SJCRH30 (cell line): Measurements from ENCODE around the gene LIPT1. TPM values are rescaled to one million over a fixed set of nuclear protein-coding genes. Genes with fewer than 3 reads are reported as not detected.
"Not testable (repeated sequence)": the region's sequence is repeated elsewhere in the genome, so short reads cannot be mapped to it uniquely, and the experiment has no call there.

Experiments used
- DNase-seq, 2 experiments: peaks; one replicate each; pipeline ENCODE4 v3.0.0-alpha.2; 2015 to 2020
- H3K27ac ChIP-seq: fragments of 250-450 bp; sonication (Bioruptor Pico); 2 replicates; pipeline ENCODE4 v1.5.1; 2020; ENCODE audit warnings: mild to moderate bottlenecking, moderate library complexity
- H3K27me3 ChIP-seq: fragments of 250-450 bp; sonication (Bioruptor Pico); 2 replicates; pipeline ENCODE4 v1.5.1; 2020; ENCODE audit warnings: mild to moderate bottlenecking, moderate library complexity
- H3K36me3 ChIP-seq: fragments of 250-450 bp; sonication (Bioruptor Pico); 2 replicates; pipeline ENCODE4 v1.5.1; 2020; ENCODE audit warnings: mild to moderate bottlenecking, moderate library complexity
- H3K4me1 ChIP-seq: fragments of 250-450 bp; sonication (Bioruptor Pico); 2 replicates; pipeline ENCODE4 v1.5.1; 2020; ENCODE audit warnings: mild to moderate bottlenecking, moderate library complexity
- H3K4me3 ChIP-seq: fragments of 250-450 bp; sonication (Bioruptor Pico); 2 replicates; pipeline ENCODE4 v1.5.1; 2020; ENCODE audit warnings: mild to moderate bottlenecking, moderate library complexity
- H3K9me3 ChIP-seq: fragments of 250-450 bp; sonication (Bioruptor Pico); replicated peaks from 2 replicates; pipeline ENCODE4 v1.5.1; 2020; ENCODE audit warnings: mild to moderate bottlenecking, moderate library complexity
- total RNA-seq: library from RNA; depleted of rRNA; stranded (reverse); fragments of >200 nt; shearing (Covaris generic); gene quantifications from 2 replicates; pipeline ENCODE4 v1.2.3, GENCODE V29; 2014; rRNA removed

Gene LIPT1
- total RNA-seq, 1 experiment from 2014 or later = 7.7 TPM

DNA sequence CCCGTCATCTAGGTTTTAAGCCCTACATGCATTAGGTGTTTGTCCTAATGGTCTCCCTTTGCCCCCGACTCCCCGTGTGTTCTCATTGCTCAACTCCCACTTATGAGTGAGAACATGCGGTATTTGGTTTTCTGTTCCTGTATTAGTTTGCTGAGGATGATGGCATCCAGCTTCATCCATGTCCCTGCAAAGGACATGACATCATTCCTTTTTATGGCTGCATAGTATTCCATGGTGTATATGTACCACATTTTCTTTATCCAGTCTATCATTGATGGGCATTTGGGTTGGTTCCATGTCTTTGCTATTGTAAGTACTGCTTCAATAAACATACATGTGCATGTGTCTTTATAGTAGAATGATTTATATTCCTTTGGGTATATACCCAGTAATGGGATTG lies 37.6 kb downstream of the LIPT1 start:
- not testable (repeated sequence) for H3K27me3 ChIP-seq, H3K9me3 ChIP-seq, DNase-seq, H3K27ac ChIP-seq, H3K4me1 ChIP-seq, H3K4me3 ChIP-seq
- H3K36me3 ChIP-seq = peaks cover 76% of the 10 kb centered on the region

DNA sequence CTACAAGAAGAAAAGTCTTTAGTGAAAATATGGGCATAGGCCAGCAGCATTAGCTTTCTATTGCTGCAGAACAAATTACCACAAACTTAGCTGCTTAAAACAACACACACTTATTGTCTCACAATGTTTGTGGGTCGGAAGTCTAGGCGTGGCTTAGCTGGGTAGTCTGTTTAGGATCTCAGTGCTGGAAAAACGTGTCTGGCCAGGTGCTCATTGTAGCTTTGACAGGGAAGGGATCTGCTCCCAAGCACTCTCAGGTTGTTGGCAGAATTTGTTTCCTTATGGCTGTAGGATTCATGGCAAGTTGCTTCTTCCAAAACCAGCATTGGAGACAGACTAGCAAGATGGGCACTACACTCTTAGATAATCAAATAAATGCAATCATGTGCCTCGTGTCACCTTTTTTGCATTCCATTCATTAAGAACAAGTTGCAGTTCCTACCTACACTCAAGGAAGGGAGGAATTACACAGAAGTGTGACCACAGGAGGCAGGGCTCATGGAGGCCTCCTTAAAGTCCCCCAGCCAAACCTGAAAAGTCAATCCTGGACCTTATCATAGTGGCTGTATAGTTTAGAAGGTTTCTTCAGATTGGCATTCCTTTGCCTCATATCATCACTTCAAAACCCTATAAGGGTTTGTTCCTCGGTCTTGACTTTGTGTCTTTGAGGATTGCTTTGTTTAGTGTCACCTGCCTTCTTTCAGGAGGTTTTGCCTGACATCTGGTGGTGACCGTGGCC lies 43.5 kb downstream of the LIPT1 start:
- peaks cover 45% of the 10 kb centered on the region for H3K36me3 ChIP-seq
- H3K9me3 ChIP-seq = no peaks in the 10 kb centered on the region
- H3K27me3 ChIP-seq = no peaks in the 10 kb centered on the region
- H3K4me1 ChIP-seq = no peaks in the 10 kb centered on the region
- H3K27ac ChIP-seq = no peak overlapping the region
- no peak for DNase-seq
- H3K4me3 ChIP-seq = no peak overlapping the region

DNA sequence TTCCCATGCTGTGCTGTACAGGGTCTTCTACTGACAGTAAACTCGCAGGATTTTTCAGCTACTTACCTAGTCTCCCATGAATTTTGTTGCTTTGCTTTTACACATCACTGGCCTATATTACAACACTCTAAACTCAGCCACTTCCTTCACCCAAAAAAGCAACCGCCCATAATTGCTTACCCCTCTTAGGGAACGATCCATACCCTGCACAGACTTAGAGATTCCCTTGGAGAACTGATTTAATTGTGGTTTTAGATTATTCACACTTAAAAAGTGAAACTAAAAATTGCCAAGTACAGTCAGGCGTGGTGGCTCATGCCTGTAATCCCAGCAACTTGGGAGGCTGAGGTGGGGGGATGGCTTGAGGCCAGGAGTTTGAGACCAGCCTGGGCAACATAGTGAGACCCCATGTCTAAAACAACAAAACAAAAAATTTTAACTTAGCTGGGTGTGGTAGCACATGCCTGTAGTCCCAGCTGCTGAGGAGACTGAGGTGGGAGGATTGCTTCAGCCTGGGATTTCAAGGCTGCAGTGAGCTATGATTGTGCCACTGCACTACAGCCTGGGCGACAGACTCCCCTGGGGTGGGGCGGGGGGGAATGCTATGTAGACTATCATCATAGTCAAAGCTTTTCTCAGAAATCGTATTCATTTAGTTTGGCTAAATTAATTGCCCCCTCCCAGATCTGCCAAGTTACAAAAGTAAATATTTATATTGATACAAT lies 45.5 kb downstream of the LIPT1 start:
- no peak for DNase-seq
- H3K27me3 ChIP-seq = no peaks in the 10 kb centered on the region
- peaks cover 29% of the 10 kb centered on the region for H3K36me3 ChIP-seq
- H3K9me3 ChIP-seq = no peaks in the 10 kb centered on the region
- H3K27ac ChIP-seq = no peak overlapping the region
- H3K4me3 ChIP-seq = no peak overlapping the region
- H3K4me1 ChIP-seq = no peaks in the 10 kb centered on the region

DNA sequence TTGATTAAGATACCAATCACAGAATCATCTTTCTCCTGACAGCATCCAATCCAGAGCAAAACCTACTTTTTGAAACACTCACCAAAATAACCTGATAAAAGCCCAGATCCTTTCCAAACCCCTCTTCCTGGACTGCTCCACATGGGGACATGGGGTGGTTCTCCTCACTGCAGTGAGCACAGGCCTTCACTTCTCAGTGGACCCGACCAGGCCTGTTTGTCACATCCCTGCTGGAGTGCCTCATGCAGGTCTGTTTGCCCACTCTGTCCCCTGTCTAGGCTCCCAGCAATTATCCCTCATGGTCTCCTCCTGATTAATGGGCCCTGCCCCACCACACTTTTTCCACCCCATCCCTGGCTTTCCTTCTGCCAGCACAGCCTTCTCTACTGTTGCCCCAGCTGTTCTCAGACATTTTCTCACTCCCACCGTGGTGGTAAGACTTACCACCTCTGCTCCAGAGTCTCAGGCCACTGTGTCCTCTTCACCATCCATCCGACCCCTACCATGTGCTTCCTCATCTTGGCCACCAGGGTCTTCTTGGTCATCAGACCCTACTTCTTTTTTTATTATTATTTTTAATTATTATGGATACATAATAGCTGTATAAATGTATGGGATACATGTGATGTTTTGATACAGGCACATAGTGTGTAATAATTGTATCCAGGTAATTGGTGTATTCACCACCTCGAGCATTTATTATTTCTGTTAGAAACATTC lies 47.4 kb downstream of the LIPT1 start:
- Histone ChIP-seq H3K27me3 (no peaks in the 10 kb centered on the region), H3K4me3 (no peak overlapping the region), H3K36me3 (peaks cover 14% of the 10 kb centered on the region), H3K9me3 (no peaks in the 10 kb centered on the region), H3K27ac (no peak overlapping the region), H3K4me1 (no peaks in the 10 kb centered on the region)
- DNase-seq = no peak

- no peaks in the 10 kb centered on the region for H3K4me1 ChIP-seq
- DNase-seq = no peak
- H3K9me3 ChIP-seq = no peaks in the 10 kb centered on the region
- no peak overlapping the region for H3K27ac ChIP-seq
- H3K4me3 ChIP-seq = no peak overlapping the region
- no peaks in the 10 kb centered on the region for H3K27me3 ChIP-seq
- H3K36me3 ChIP-seq = no peaks in the 10 kb centered on the region
Measured at GRCh38 chr2:99205491-99205890, 50.7 kb downstream of the LIPT1 start.

Other genes with a start within 250 kb of the LIPT1 start
- gene CRACDL, start 218.7 kb upstream of the LIPT1 start, total RNA-seq = not detected in 2 replicates
- gene C2orf15, start 13.3 kb upstream of the LIPT1 start, total RNA-seq = 0.24 and 0.25 TPM in 2 replicates
- gene TSGA10, start within 50 bp of the LIPT1 start, total RNA-seq = 3.1 and 4.2 TPM in 2 replicates
- 33.4 and 42.4 TPM in 2 replicates for gene MITD1, start 26.1 kb downstream of the LIPT1 start, total RNA-seq
- 116 TPM in 2 replicates for gene MRPL30, start 26.2 kb downstream of the LIPT1 start, total RNA-seq
- gene LYG2, start 100.7 kb downstream of the LIPT1 start, total RNA-seq = 0.30 and 0.36 TPM in 2 replicates
- 0.61 and 1.3 TPM in 2 replicates for gene LYG1, start 146.2 kb downstream of the LIPT1 start, total RNA-seq
- 49.4 and 52.2 TPM in 2 replicates for gene TXNDC9, start 181.4 kb downstream of the LIPT1 start, total RNA-seq
- gene EIF5B, start 182.4 kb downstream of the LIPT1 start, total RNA-seq = 37.2 and 46.6 TPM in 2 replicates